ENCODE results near the gene ESRRB.

The ESRRB gene

GRCh38 chr14:76498976-76499375, 123.0 kb downstream of the ESRRB start:
- Histone ChIP-seq H3K27me3 (replicated peaks in 2 of 5; ENCODE audit: control insufficient read depth in 4 of 5, insufficient read depth in 5 of 5, low read length in 4 of 5) (peaks cover 0 to 4% (median 1%) of the 10 kb centered on the region in 5 experiments), H3K9me3 (ENCODE audit: control extremely low read depth in 1 of 5, control insufficient read depth in 4 of 5, insufficient read depth in 2 of 5, low read depth in 1 of 5, low read length in 4 of 5) (no peaks in the 10 kb centered on the region), H3K4me3 (ENCODE audit: control insufficient read depth in 1 of 7, extremely low read depth in 1 of 7, insufficient read depth in 4 of 7, low read depth in 2 of 7, low read length in 6 of 7) (no peak overlapping the region), H3K36me3 (ENCODE audit: control insufficient read depth in 4 of 4, insufficient read depth in 4 of 4, low read length in 3 of 4) (no peaks in the 10 kb centered on the region), H3K27ac (ENCODE audit: insufficient read depth in 1 of 2, low read depth in 1 of 2, low read length in 2 of 2, poor library complexity in 1 of 2, severe bottlenecking in 2 of 2) (no peak overlapping the region), H3K4me1 (ENCODE audit: control extremely low read depth in 1 of 4, control insufficient read depth in 4 of 4, insufficient read depth in 4 of 4, low read length in 3 of 4) (no peaks in the 10 kb centered on the region)
- ChIA-PET POLR2A (no interaction called here), CTCF (no interaction called here)
- WGBS (ENCODE audit: insufficient coverage): 93% methylated on average over 5 of the region's 12 CpGs
- DNase-seq: no peak

DNA sequence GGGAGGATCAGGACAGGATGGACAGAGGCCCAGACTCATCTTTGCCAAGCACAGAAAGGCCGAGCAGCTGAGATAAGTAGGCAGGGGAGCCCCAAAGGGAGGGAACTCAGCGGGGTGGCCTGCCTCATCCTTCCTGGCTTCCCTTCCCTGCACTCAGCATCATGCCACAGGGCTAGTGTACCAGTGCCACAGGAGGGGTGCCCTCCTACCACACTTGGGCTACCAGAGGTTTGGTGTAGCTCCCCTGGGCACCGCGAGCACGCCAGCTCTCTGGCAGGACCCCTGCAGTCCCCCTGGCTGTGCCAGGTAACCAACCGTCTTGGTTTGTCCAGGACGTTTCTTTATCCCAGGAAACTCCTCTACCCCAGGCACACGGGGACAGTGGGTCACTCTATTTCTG, 123.5 kb downstream of the ESRRB start:
- H3K4me3 ChIP-seq (ENCODE audit: control insufficient read depth in 1 of 7, extremely low read depth in 1 of 7, insufficient read depth in 4 of 7, low read depth in 2 of 7, low read length in 6 of 7): no peak overlapping the region
- no peaks in the 10 kb centered on the region for H3K4me1 ChIP-seq (ENCODE audit: control extremely low read depth in 1 of 4, control insufficient read depth in 4 of 4, insufficient read depth in 4 of 4, low read length in 3 of 4)
- peaks cover 0 to 4% (median 1%) of the 10 kb centered on the region in 5 experiments for H3K27me3 ChIP-seq (replicated peaks in 2 of 5; ENCODE audit: control insufficient read depth in 4 of 5, insufficient read depth in 5 of 5, low read length in 4 of 5)
- ChIA-PET CTCF (interaction anchor here (0.6 kb wide), 1 partner anchor 16 kb away, joined by 3 read pairs; no protein-coding TSS in a partner anchor), POLR2A (interaction anchor here (0.6 kb wide), 1 partner anchor 654 kb away, joined by 4 read pairs; no protein-coding TSS in a partner anchor)
- no peaks in the 10 kb centered on the region for H3K36me3 ChIP-seq (ENCODE audit: control insufficient read depth in 4 of 4, insufficient read depth in 4 of 4, low read length in 3 of 4)
- no peak for DNase-seq
- no peaks in the 10 kb centered on the region for H3K9me3 ChIP-seq (ENCODE audit: control extremely low read depth in 1 of 5, control insufficient read depth in 4 of 5, insufficient read depth in 2 of 5, low read depth in 1 of 5, low read length in 4 of 5)
- no peak overlapping the region for H3K27ac ChIP-seq (ENCODE audit: insufficient read depth in 1 of 2, low read depth in 1 of 2, low read length in 2 of 2, poor library complexity in 1 of 2, severe bottlenecking in 2 of 2)
- 95% methylated on average over 7 of the region's 8 CpGs for WGBS (ENCODE audit: insufficient coverage)

- H3K9me3 ChIP-seq (ENCODE audit: control extremely low read depth in 1 of 5, control insufficient read depth in 4 of 5, insufficient read depth in 2 of 5, low read depth in 1 of 5, low read length in 4 of 5): no peaks in the 10 kb centered on the region
- ChIA-PET CTCF (interaction anchor here (0.6 kb wide), 1 partner anchor 16 kb away, joined by 3 read pairs; no protein-coding TSS in a partner anchor), POLR2A (interaction anchor here (0.6 kb wide), 1 partner anchor 653 kb away, joined by 4 read pairs; no protein-coding TSS in a partner anchor)
- DNase-seq: no peak
- WGBS (ENCODE audit: insufficient coverage): 91% methylated on average over 6 of the region's 6 CpGs
- H3K4me1 ChIP-seq (ENCODE audit: control extremely low read depth in 1 of 4, control insufficient read depth in 4 of 4, insufficient read depth in 4 of 4, low read length in 3 of 4): no peaks in the 10 kb centered on the region
- H3K36me3 ChIP-seq (ENCODE audit: control insufficient read depth in 4 of 4, insufficient read depth in 4 of 4, low read length in 3 of 4): no peaks in the 10 kb centered on the region
- no peak overlapping the region for H3K27ac ChIP-seq (ENCODE audit: insufficient read depth in 1 of 2, low read depth in 1 of 2, low read length in 2 of 2, poor library complexity in 1 of 2, severe bottlenecking in 2 of 2)
- H3K27me3 ChIP-seq (replicated peaks in 2 of 5; ENCODE audit: control insufficient read depth in 4 of 5, insufficient read depth in 5 of 5, low read length in 4 of 5): peaks cover 0 to 4% (median 1%) of the 10 kb centered on the region in 5 experiments
- no peak overlapping the region for H3K4me3 ChIP-seq (ENCODE audit: control insufficient read depth in 1 of 7, extremely low read depth in 1 of 7, insufficient read depth in 4 of 7, low read depth in 2 of 7, low read length in 6 of 7)
Measured at GRCh38 chr14:76500011-76500410, 124.1 kb downstream of the ESRRB start.

- ChIA-PET CTCF (no interaction called here), POLR2A (no interaction called here)
- Histone ChIP-seq H3K9me3 (ENCODE audit: control extremely low read depth in 1 of 5, control insufficient read depth in 4 of 5, insufficient read depth in 2 of 5, low read depth in 1 of 5, low read length in 4 of 5) (no peaks in the 10 kb centered on the region), H3K27ac (ENCODE audit: insufficient read depth in 1 of 2, low read depth in 1 of 2, low read length in 2 of 2, poor library complexity in 1 of 2, severe bottlenecking in 2 of 2) (no peak overlapping the region), H3K36me3 (ENCODE audit: control insufficient read depth in 4 of 4, insufficient read depth in 4 of 4, low read length in 3 of 4) (no peaks in the 10 kb centered on the region), H3K27me3 (replicated peaks in 2 of 5; ENCODE audit: control insufficient read depth in 4 of 5, insufficient read depth in 5 of 5, low read length in 4 of 5) (peaks cover 0 to 4% (median 1%) of the 10 kb centered on the region in 5 experiments), H3K4me1 (ENCODE audit: control extremely low read depth in 1 of 4, control insufficient read depth in 4 of 4, insufficient read depth in 4 of 4, low read length in 3 of 4) (no peaks in the 10 kb centered on the region), H3K4me3 (ENCODE audit: control insufficient read depth in 1 of 7, extremely low read depth in 1 of 7, insufficient read depth in 4 of 7, low read depth in 2 of 7, low read length in 6 of 7) (no peak overlapping the region)
- 73% methylated on average over 4 of the region's 6 CpGs for WGBS (ENCODE audit: insufficient coverage)
- no peak for DNase-seq
Measured at GRCh38 chr14:76500480-76500879, 124.5 kb downstream of the ESRRB start.

- peaks cover 0 to 4% (median 1%) of the 10 kb centered on the region in 5 experiments for H3K27me3 ChIP-seq (replicated peaks in 2 of 5; ENCODE audit: control insufficient read depth in 4 of 5, insufficient read depth in 5 of 5, low read length in 4 of 5)
- H3K4me3 ChIP-seq (ENCODE audit: control insufficient read depth in 1 of 7, extremely low read depth in 1 of 7, insufficient read depth in 4 of 7, low read depth in 2 of 7, low read length in 6 of 7): no peak overlapping the region
- 84% methylated on average over 5 of the region's 7 CpGs for WGBS (ENCODE audit: insufficient coverage)
- H3K27ac ChIP-seq (ENCODE audit: insufficient read depth in 1 of 2, low read depth in 1 of 2, low read length in 2 of 2, poor library complexity in 1 of 2, severe bottlenecking in 2 of 2): no peak overlapping the region
- H3K9me3 ChIP-seq (ENCODE audit: control extremely low read depth in 1 of 5, control insufficient read depth in 4 of 5, insufficient read depth in 2 of 5, low read depth in 1 of 5, low read length in 4 of 5): no peaks in the 10 kb centered on the region
- DNase-seq: no peak
- no peaks in the 10 kb centered on the region for H3K36me3 ChIP-seq (ENCODE audit: control insufficient read depth in 4 of 4, insufficient read depth in 4 of 4, low read length in 3 of 4)
- ChIA-PET POLR2A (no interaction called here), CTCF (no interaction called here)
- H3K4me1 ChIP-seq (ENCODE audit: control extremely low read depth in 1 of 4, control insufficient read depth in 4 of 4, insufficient read depth in 4 of 4, low read length in 3 of 4): no peaks in the 10 kb centered on the region
Measured at GRCh38 chr14:76501156-76501720, 125.3 kb downstream of the ESRRB start.

- no peaks in the 10 kb centered on the region for H3K36me3 ChIP-seq (ENCODE audit: control insufficient read depth in 4 of 4, insufficient read depth in 4 of 4, low read length in 3 of 4)
- ChIA-PET POLR2A (no interaction called here), CTCF (no interaction called here)
- H3K27ac ChIP-seq (ENCODE audit: insufficient read depth in 1 of 2, low read depth in 1 of 2, low read length in 2 of 2, poor library complexity in 1 of 2, severe bottlenecking in 2 of 2): no peak overlapping the region
- no peaks in the 10 kb centered on the region for H3K9me3 ChIP-seq (ENCODE audit: control extremely low read depth in 1 of 5, control insufficient read depth in 4 of 5, insufficient read depth in 2 of 5, low read depth in 1 of 5, low read length in 4 of 5)
- H3K4me1 ChIP-seq (ENCODE audit: control extremely low read depth in 1 of 4, control insufficient read depth in 4 of 4, insufficient read depth in 4 of 4, low read length in 3 of 4): no peaks in the 10 kb centered on the region
- peaks cover 0 to 4% (median 1%) of the 10 kb centered on the region in 5 experiments for H3K27me3 ChIP-seq (replicated peaks in 2 of 5; ENCODE audit: control insufficient read depth in 4 of 5, insufficient read depth in 5 of 5, low read length in 4 of 5)
- DNase-seq: no peak
- H3K4me3 ChIP-seq (ENCODE audit: control insufficient read depth in 1 of 7, extremely low read depth in 1 of 7, insufficient read depth in 4 of 7, low read depth in 2 of 7, low read length in 6 of 7): no peak overlapping the region
- WGBS (ENCODE audit: insufficient coverage): 98% methylated on average over 4 of the region's 4 CpGs
Measured at GRCh38 chr14:76502219-76502618, 126.3 kb downstream of the ESRRB start.

- ChIA-PET POLR2A (no interaction called here), CTCF (no interaction called here)
- Histone ChIP-seq H3K9me3 (ENCODE audit: control extremely low read depth in 1 of 5, control insufficient read depth in 4 of 5, insufficient read depth in 2 of 5, low read depth in 1 of 5, low read length in 4 of 5) (no peaks in the 10 kb centered on the region), H3K4me3 (ENCODE audit: control insufficient read depth in 1 of 7, extremely low read depth in 1 of 7, insufficient read depth in 4 of 7, low read depth in 2 of 7, low read length in 6 of 7) (no peak overlapping the region), H3K36me3 (ENCODE audit: control insufficient read depth in 4 of 4, insufficient read depth in 4 of 4, low read length in 3 of 4) (no peaks in the 10 kb centered on the region), H3K4me1 (ENCODE audit: control extremely low read depth in 1 of 4, control insufficient read depth in 4 of 4, insufficient read depth in 4 of 4, low read length in 3 of 4) (no peaks in the 10 kb centered on the region), H3K27ac (ENCODE audit: insufficient read depth in 1 of 2, low read depth in 1 of 2, low read length in 2 of 2, poor library complexity in 1 of 2, severe bottlenecking in 2 of 2) (no peak overlapping the region), H3K27me3 (replicated peaks in 2 of 5; ENCODE audit: control insufficient read depth in 4 of 5, insufficient read depth in 5 of 5, low read length in 4 of 5) (peaks cover 0 to 4% (median 1%) of the 10 kb centered on the region in 5 experiments)
- no CpG with 5 or more reads among the region's 3 CpGs for WGBS (ENCODE audit: insufficient coverage)
- no peak for DNase-seq
Measured at GRCh38 chr14:76502638-76503037, 126.7 kb downstream of the ESRRB start.
